Natural killer cell (primary cell): Measurements from ENCODE around the gene C16orf87. TPM values are rescaled to one million over a fixed set of nuclear protein-coding genes. Genes with fewer than 3 reads are reported as not detected.

Experiments
- ATAC-seq, 3 donors: fragments of 150-1000 bp in 2 of 3; fragments of 200-7000 bp in 1 of 3; cut with Tn5 transposase; 1 replicate in 1 of 3; 2 replicates in 2 of 3; pipeline ENCODE4 v1.10.0; 2021; ENCODE audit warnings: mild to moderate bottlenecking in 2 of 3, moderate library complexity in 2 of 3
- DNase-seq, 2 donors: peaks; one replicate each; pipeline versions ENCODE4 v3.0.0 to v3.0.0-alpha.2; 2013 to 2021; ENCODE audit warnings: mixed read lengths in 1 of 2
- H3K27ac ChIP-seq: one replicate; pipeline ENCODE4 v1.5.1; 2013; ENCODE audit warnings: mild to moderate bottlenecking, low read length
- H3K27me3 ChIP-seq: one replicate; pipeline ENCODE4 v1.6.1; 2013; ENCODE audit warnings: low read length; ENCODE audit not compliant: control insufficient read depth, insufficient read depth
- H3K36me3 ChIP-seq: one replicate; pipeline ENCODE4 v1.6.1; 2013; ENCODE audit warnings: low read length; ENCODE audit not compliant: control insufficient read depth, insufficient read depth
- H3K4me1 ChIP-seq: one replicate; pipeline ENCODE4 v1.6.1; 2013; ENCODE audit warnings: low read length; ENCODE audit not compliant: control insufficient read depth, insufficient read depth
- H3K4me3 ChIP-seq: one replicate; pipeline ENCODE4 v1.5.1; 2013; ENCODE audit warnings: low read length
- H3K9me3 ChIP-seq: one replicate; pipeline ENCODE4 v1.6.1; 2013; ENCODE audit warnings: low read length; ENCODE audit not compliant: control insufficient read depth, insufficient read depth
- H3K27ac Mint-ChIP-seq, 2 donors: one replicate each; pipeline ENCODE4 v1.8.0; 2022; ENCODE audit warnings: mild to moderate bottlenecking in 2 of 2, mixed read lengths in 2 of 2, moderate library complexity in 1 of 2
- H3K27me3 Mint-ChIP-seq, 2 donors: one replicate each; pipeline ENCODE4 v1.8.0; 2022; ENCODE audit warnings: low read depth in 2 of 2, mixed read lengths in 2 of 2
- H3K36me3 Mint-ChIP-seq: one replicate; pipeline ENCODE4 v1.8.0; 2022; ENCODE audit warnings: mixed read lengths
- H3K4me1 Mint-ChIP-seq, 2 donors: one replicate each; pipeline ENCODE4 v1.8.0; 2022; ENCODE audit warnings: mixed read lengths in 2 of 2
- H3K4me3 Mint-ChIP-seq: one replicate; pipeline ENCODE4 v1.8.0; 2022; ENCODE audit warnings: mild to moderate bottlenecking, moderate library complexity, mixed read lengths
- H3K9me3 Mint-ChIP-seq, 2 donors: one replicate each; pipeline ENCODE4 v1.8.0; 2022; ENCODE audit warnings: mixed read lengths in 2 of 2
- CTCF ChIP-seq: fragments of 200-600 bp; IDR thresholded peaks from one replicate; pipeline ENCODE4 v1.8.0; 2022; ENCODE audit warnings: antibody characterized with exemption
- WGBS: methylation state at CpG from one replicate; pipeline ENCODE4 v1.1.7; 2013; ENCODE audit warnings: missing lambda C conversion rate; ENCODE audit not compliant: insufficient coverage; 5-methylcytosine and 5-hydroxymethylcytosine counted together
- intact Hi-C: fragments of 100-400 bp; cut with micrococcal nuclease; formaldehyde crosslinking; loops from one replicate; pipeline ENCODE4 v1.14.2; 2022
- total RNA-seq, 4 donors: library from RNA; stranded (reverse); fragments of 120-200 nt in 1 of 4; gene quantifications; one replicate each; pipeline versions ENCODE4 v1.2.3 to v1.2.4, GENCODE V29; 2013 to 2022

C16orf87 gene
- total RNA-seq, 3 donors from 2014 or later (not counting 1 experiment from before 2014, with no cell fraction given) = 18.3 to 23.0 (median 18.8) TPM

- no peak overlapping the region for H3K4me3 Mint-ChIP-seq
- H3K9me3 Mint-ChIP-seq = peaks cover 3 to 4% of the 10 kb centered on the region in 2 donors
- H3K27ac ChIP-seq = no peak overlapping the region
- no peaks in the 10 kb centered on the region for H3K27me3 ChIP-seq
- TF ChIP-seq CTCF = no peak
- intact Hi-C loops = no loop called here
- H3K4me1 Mint-ChIP-seq = no peaks in the 10 kb centered on the region
- no peak overlapping the region for H3K27ac Mint-ChIP-seq
- DNase-seq = no peak
- WGBS = 83% methylated on average over 1 of the region's 1 CpG
- no peak for ATAC-seq
- H3K4me3 ChIP-seq = no peak overlapping the region
- H3K27me3 Mint-ChIP-seq = no peaks in the 10 kb centered on the region
- peaks cover 15% of the 10 kb centered on the region for H3K36me3 Mint-ChIP-seq
- H3K36me3 ChIP-seq = no peaks in the 10 kb centered on the region
- no peaks in the 10 kb centered on the region for H3K4me1 ChIP-seq
- H3K9me3 ChIP-seq = peaks cover 4% of the 10 kb centered on the region
Measured at GRCh38 chr16:46796764-46797269, 34.2 kb downstream of the C16orf87 start.

GRCh38 chr16:46793841-46794240 is 37.1 kb downstream of the C16orf87 start:
- no peak overlapping the region for H3K27ac ChIP-seq
- no peaks in the 10 kb centered on the region for H3K27me3 ChIP-seq
- 100% methylated on average over 1 of the region's 1 CpG for WGBS
- no peak overlapping the region for H3K4me3 ChIP-seq
- H3K4me1 ChIP-seq = peaks cover 6% of the 10 kb centered on the region
- H3K27me3 Mint-ChIP-seq = no peaks in the 10 kb centered on the region
- peaks cover 3 to 4% of the 10 kb centered on the region in 2 donors for H3K9me3 Mint-ChIP-seq
- intact Hi-C loops = no loop called here
- peaks cover 12 to 18% of the 10 kb centered on the region in 2 donors for H3K4me1 Mint-ChIP-seq
- no peak overlapping the region for H3K4me3 Mint-ChIP-seq
- no peak overlapping the region for H3K27ac Mint-ChIP-seq
- H3K36me3 ChIP-seq = no peaks in the 10 kb centered on the region
- DNase-seq (no peak), ATAC-seq (no peak)
- TF ChIP-seq CTCF = no peak
- peaks cover 15% of the 10 kb centered on the region for H3K36me3 Mint-ChIP-seq
- peaks cover 4% of the 10 kb centered on the region for H3K9me3 ChIP-seq

DNA sequence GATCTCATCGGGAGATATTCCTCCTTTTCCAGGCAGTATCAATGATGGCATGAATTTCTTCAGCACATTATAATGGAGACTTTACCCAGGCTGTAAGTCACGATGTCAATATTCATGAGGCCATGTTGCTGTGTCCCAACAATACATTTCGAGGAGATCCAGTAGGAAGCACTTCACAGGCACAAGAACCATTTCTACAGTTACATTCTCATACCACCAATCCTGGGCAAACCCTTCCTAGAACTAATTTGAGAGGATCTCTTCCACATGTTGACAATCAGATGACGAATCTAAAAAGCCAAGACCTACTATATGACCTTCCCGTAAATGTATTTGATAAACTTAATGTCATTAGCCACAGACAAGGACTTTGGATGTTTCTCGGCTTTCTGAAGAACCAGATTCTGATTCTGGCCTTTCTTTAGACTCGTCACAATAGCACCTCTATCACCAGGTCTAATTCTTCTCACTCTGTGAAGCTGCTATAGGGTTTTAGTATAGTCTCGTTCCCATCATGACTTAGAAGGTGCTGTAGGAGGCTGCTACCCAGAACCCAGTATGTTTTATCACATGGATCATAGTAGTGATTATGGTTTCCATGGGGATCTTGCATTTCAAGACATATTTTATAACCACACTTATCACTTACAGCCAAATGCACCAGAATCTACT is 40.2 kb downstream of the C16orf87 start:
- ATAC-seq (no peak), DNase-seq (no peak)
- no peak for TF ChIP-seq CTCF
- whole genome bisulfite sequencing = 90% methylated on average over 6 of the region's 8 CpGs
- Histone ChIP-seq H3K9me3 (peaks cover 1% of the 10 kb centered on the region), H3K27ac (no peak overlapping the region), H3K36me3 (no peaks in the 10 kb centered on the region), H3K27me3 (no peaks in the 10 kb centered on the region), H3K4me1 (peaks cover 9% of the 10 kb centered on the region), H3K4me3 (no peak overlapping the region)
- Mint-ChIP-seq H3K36me3 (peaks cover 13% of the 10 kb centered on the region), H3K4me1 (peaks cover 12 to 18% of the 10 kb centered on the region in 2 donors), H3K9me3 (peaks cover 0 to 8% of the 10 kb centered on the region in 2 donors), H3K4me3 (peak overlapping the region; percentile 81), H3K27ac (peak overlapping the region in 1 of 2 donors; percentile 75), H3K27me3 (no peaks in the 10 kb centered on the region)
- intact Hi-C loops = loop anchor here (1.0 kb wide), 1 partner anchor 41 kb away; the partner anchor contains the start of gene C16orf87
